ENCODE data around the gene IGSF21.

- TF ChIP-seq CTCF (IDR thresholded peaks at IDR 0.05; ENCODE audit: insufficient read depth, low read length) (no peak), REST (IDR thresholded peaks at IDR 0.05; ENCODE audit: insufficient replicate concordance, low read depth) (no peak)
These were observed 51.1 kb downstream of the IGSF21 start for GRCh38 chr1:18158714-18159113.
